Subcutaneous adipose tissue (tissue), 4 donors: Measurements from ENCODE around the gene ESYT3. TPM values are rescaled to one million over a fixed set of nuclear protein-coding genes. Genes with fewer than 3 reads are reported as not detected.

Experiments used
- total RNA-seq, 4 donors: library from RNA; depleted of rRNA; stranded (reverse); fragments of >200 nt; gene quantifications; one replicate each; pipeline ENCODE4 v1.1.0, GENCODE V29; 2016
- TF ChIP-seq, protein P1 (sequence below): fragments of 450-650 bp; IDR thresholded peaks from one replicate; pipeline ENCODE4 v1.5.1; 2016; ENCODE audit warnings: low read depth, mild to moderate bottlenecking, control low read depth, antibody characterized with exemption, moderate library complexity

ESYT3 gene
- total RNA-seq, 4 donors from 2014 or later: 0.17 to 0.44 TPM; not detected in 2

DNA sequence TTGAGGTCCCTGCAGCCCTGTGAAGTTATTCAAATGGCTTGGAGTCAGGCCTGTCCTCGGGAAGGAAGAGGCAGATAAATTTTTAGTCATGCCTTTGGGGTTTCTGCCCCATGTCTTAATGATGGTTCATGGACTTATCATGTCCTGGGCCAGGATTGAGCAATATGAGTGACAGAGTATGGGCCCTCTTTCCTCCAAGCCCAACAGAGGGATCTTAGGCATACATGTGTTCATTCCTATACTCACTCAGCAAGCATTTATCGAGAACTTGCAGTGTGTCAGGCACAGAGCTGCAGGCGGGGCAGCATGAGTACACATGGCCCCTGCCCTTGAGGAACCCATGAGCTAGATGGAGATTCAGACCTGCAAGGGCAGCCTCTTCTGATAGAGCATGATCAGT is 6.2 kb downstream of the ESYT3 start:
- TF ChIP-seq, protein P1, sequence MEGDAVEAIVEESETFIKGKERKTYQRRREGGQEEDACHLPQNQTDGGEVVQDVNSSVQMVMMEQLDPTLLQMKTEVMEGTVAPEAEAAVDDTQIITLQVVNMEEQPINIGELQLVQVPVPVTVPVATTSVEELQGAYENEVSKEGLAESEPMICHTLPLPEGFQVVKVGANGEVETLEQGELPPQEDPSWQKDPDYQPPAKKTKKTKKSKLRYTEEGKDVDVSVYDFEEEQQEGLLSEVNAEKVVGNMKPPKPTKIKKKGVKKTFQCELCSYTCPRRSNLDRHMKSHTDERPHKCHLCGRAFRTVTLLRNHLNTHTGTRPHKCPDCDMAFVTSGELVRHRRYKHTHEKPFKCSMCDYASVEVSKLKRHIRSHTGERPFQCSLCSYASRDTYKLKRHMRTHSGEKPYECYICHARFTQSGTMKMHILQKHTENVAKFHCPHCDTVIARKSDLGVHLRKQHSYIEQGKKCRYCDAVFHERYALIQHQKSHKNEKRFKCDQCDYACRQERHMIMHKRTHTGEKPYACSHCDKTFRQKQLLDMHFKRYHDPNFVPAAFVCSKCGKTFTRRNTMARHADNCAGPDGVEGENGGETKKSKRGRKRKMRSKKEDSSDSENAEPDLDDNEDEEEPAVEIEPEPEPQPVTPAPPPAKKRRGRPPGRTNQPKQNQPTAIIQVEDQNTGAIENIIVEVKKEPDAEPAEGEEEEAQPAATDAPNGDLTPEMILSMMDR: no peak

GRCh38 chr3:138441256-138441655 is 6.8 kb downstream of the ESYT3 start:
- TF ChIP-seq, protein P1: no peak

DNA sequence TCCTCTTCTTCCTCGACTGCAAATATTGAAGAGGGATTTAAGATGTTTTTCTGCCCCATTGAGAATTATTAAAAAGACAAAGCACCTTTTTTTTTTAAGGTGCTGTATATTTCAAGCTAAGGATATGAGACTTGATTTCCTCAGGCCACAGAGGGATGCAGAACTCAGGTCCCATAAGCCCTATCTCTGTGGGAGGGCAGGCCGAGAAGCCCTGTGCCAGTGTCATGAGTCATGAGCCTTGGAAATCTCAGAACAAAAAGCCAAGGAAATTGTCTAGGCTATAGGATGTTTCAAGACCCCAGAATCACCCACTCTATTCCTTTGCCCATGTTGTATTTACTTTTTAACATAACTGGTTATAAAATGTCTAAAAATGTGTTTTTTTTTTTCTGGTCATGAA is 7.3 kb downstream of the ESYT3 start:
- TF ChIP-seq, protein P1: no peak

- TF ChIP-seq, protein P1: no peak
These were observed 8.0 kb downstream of the ESYT3 start for GRCh38 chr3:138442433-138442832.

GRCh38 chr3:138443091-138443490 is 8.7 kb downstream of the ESYT3 start:
- TF ChIP-seq, protein P1: no peak

- TF ChIP-seq, protein P1: no peak
These were observed 9.4 kb downstream of the ESYT3 start for GRCh38 chr3:138443521-138444503.

GRCh38 chr3:138445236-138445635 is 10.8 kb downstream of the ESYT3 start:
- TF ChIP-seq, protein P1: no peak
